Gastroesophageal sphincter (tissue), 4 donors: ENCODE measurements around the gene LETMD1. TPM values are rescaled to one million over a fixed set of nuclear protein-coding genes. Genes with fewer than 3 reads are reported as not detected.

Experiments
- ATAC-seq: fragments of 150-250 bp; one replicate; pipeline ENCODE4 v1.9.1; 2016; ENCODE audit warnings: mild to moderate bottlenecking, moderate library complexity
- H3K27ac ChIP-seq, 4 donors: fragments of 200-600 bp; sonication (generic) in 3 of 4; 1 replicate in 3 of 4; 2 replicates in 1 of 4; pipeline ENCODE4 v1.5.1; 2016 to 2019
- H3K27me3 ChIP-seq: fragments of 200-600 bp; sonication (generic); one replicate; pipeline ENCODE4 v1.5.1; 2019
- H3K36me3 ChIP-seq, 2 donors: fragments of 200-600 bp; sonication (generic); one replicate each; pipeline ENCODE4 v1.5.1; 2019; ENCODE audit warnings: control low read depth in 1 of 2
- H3K4me1 ChIP-seq, 3 donors: fragments of 200-600 bp; sonication (generic); 1 replicate in 2 of 3; 2 replicates in 1 of 3; pipeline ENCODE4 v1.5.1; 2016 to 2019; ENCODE audit warnings: control low read depth in 2 of 3
- H3K4me3 ChIP-seq, 2 donors: fragments of 200-600 bp; sonication (generic); one replicate each; pipeline ENCODE4 v1.5.1; 2019; ENCODE audit warnings: mild to moderate bottlenecking in 1 of 2, moderate library complexity in 1 of 2
- H3K9me3 ChIP-seq, 3 donors: fragments of 200-600 bp; sonication (generic); one replicate each; pipeline ENCODE4 v1.5.1; 2017 to 2019; ENCODE audit warnings: control low read depth in 2 of 3
- EP300 ChIP-seq: sonication (generic); formaldehyde crosslinking; IDR thresholded peaks from one replicate; pipeline ENCODE4 v1.6.1; 2017; ENCODE audit warnings: antibody characterized with exemption, mild to moderate bottlenecking
- POLR2A ChIP-seq, 2 donors: fragments of 450-650 bp; IDR thresholded peaks; one replicate each; pipeline ENCODE4 v1.6.1; 2017; ENCODE audit warnings: antibody characterized with exemption in 2 of 2, mild to moderate bottlenecking in 2 of 2, moderate library complexity in 1 of 2
- POLR2AphosphoS5 ChIP-seq: sonication (generic); formaldehyde crosslinking; IDR thresholded peaks from one replicate; pipeline ENCODE4 v1.6.1; 2017; ENCODE audit warnings: antibody characterized with exemption
- WGBS, 2 donors: methylation state at CpG; one replicate each; pipeline ENCODE4 v1.1.5; 2018; ENCODE audit warnings: low coverage in 1 of 2; 5-methylcytosine and 5-hydroxymethylcytosine counted together
- total RNA-seq, 4 donors: library from RNA; depleted of rRNA; stranded (reverse); fragments of >200 nt; gene quantifications; one replicate each; pipeline ENCODE4 v1.1.0, GENCODE V29; 2016
- TF ChIP-seq, protein P1 (sequence below), 4 experiments: fragments of 200-600 bp in 2 of 4; fragments of 450-650 bp in 2 of 4; sonication (generic) in 1 of 4; IDR thresholded peaks; one replicate each; pipeline ENCODE4 v1.5.1; 2017 to 2019; ENCODE audit warnings: antibody characterized with exemption in 4 of 4, mild to moderate bottlenecking in 2 of 4, moderate library complexity in 2 of 4

LETMD1 gene
- total RNA-seq, 4 donors from 2014 or later, result 30.2 to 49.7 (median 42.6) TPM

DNA sequence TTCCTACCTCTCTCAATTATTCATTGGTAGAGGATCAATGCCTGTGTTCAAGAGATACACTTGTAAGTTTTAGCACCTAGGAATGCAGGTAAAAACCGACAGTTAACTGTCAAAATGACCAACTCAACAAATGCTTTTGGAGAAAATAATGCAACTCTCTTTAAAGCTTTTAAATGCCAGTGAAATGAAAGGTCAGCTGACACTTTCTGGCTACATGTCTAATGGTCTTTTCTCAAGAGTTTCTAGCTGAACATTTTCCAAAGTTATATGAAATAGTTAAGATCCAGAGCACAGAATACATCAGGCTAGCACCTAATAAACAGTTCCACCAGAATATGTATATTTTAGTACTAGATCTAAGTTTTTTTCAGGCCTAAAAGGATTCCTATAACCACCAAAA, 33.3 kb downstream of the LETMD1 start:
- Histone ChIP-seq H3K27me3 (no peaks in the 10 kb centered on the region), H3K4me3 (no peak overlapping the region), H3K27ac (no peak overlapping the region), H3K36me3 (peaks cover 0 to under 1% of the 10 kb centered on the region in 2 donors), H3K4me1 (peaks cover 0 to 54% (median 18%) of the 10 kb centered on the region in 3 donors), H3K9me3 (no peaks in the 10 kb centered on the region)
- ATAC-seq, result no peak
- TF ChIP-seq, protein P1, sequence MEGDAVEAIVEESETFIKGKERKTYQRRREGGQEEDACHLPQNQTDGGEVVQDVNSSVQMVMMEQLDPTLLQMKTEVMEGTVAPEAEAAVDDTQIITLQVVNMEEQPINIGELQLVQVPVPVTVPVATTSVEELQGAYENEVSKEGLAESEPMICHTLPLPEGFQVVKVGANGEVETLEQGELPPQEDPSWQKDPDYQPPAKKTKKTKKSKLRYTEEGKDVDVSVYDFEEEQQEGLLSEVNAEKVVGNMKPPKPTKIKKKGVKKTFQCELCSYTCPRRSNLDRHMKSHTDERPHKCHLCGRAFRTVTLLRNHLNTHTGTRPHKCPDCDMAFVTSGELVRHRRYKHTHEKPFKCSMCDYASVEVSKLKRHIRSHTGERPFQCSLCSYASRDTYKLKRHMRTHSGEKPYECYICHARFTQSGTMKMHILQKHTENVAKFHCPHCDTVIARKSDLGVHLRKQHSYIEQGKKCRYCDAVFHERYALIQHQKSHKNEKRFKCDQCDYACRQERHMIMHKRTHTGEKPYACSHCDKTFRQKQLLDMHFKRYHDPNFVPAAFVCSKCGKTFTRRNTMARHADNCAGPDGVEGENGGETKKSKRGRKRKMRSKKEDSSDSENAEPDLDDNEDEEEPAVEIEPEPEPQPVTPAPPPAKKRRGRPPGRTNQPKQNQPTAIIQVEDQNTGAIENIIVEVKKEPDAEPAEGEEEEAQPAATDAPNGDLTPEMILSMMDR (IDR thresholded peaks at IDR 0.05), result no peak
- TF ChIP-seq EP300 (no peak), POLR2AphosphoS5 (no peak), POLR2A (IDR thresholded peaks at IDR 0.05) (no peak)
- WGBS, 2 donors, result 46 to 50% methylated on average over 1 of the region's 1 CpG

DNA sequence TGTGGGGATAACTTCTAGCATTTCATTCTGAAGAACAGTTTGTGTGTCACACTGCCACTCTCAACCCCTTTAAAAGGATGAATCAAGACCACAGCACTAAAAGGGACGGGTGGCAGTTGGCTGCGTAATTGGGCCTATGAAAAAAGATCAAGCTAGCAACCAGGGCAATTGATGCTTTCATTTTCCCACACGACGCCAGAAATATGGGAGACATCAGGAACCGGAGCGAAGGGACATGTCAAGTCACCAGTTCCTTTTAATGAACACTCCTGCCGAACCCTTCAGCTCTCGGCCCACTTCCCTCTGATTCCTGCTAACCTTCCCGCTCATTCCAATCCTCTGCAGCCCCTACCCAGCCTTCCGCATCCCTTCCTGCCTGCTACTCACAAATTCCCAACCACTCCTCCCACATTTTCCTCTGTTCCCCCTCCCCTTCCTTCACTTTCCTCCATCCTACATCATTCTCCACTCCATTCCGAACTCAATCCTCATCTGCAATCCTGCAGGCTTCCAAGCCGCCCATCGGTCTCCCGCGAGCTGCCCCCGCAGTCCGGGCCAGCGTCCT, 34.5 kb downstream of the LETMD1 start:
- ATAC-seq, result peak; percentile 17
- H3K27me3 ChIP-seq, result no peaks in the 10 kb centered on the region
- H3K36me3 ChIP-seq, result no peaks in the 10 kb centered on the region
- peak overlapping the region; percentile 59 to 97 for H3K4me3 ChIP-seq
- peaks cover 0 to 41% (median 11%) of the 10 kb centered on the region in 3 donors for H3K4me1 ChIP-seq
- TF ChIP-seq POLR2A (IDR thresholded peaks at IDR 0.05) (no peak), EP300 (no peak), POLR2AphosphoS5 (no peak)
- TF ChIP-seq, protein P1 (IDR thresholded peaks at IDR 0.05), result no peak
- WGBS, 2 donors, result 0 to 1% methylated on average over 8 to 18 of the region's 18 CpGs
- H3K27ac ChIP-seq, result peak overlapping the region; percentile 84 to 97 (median 94)
- no peaks in the 10 kb centered on the region for H3K9me3 ChIP-seq

DNA sequence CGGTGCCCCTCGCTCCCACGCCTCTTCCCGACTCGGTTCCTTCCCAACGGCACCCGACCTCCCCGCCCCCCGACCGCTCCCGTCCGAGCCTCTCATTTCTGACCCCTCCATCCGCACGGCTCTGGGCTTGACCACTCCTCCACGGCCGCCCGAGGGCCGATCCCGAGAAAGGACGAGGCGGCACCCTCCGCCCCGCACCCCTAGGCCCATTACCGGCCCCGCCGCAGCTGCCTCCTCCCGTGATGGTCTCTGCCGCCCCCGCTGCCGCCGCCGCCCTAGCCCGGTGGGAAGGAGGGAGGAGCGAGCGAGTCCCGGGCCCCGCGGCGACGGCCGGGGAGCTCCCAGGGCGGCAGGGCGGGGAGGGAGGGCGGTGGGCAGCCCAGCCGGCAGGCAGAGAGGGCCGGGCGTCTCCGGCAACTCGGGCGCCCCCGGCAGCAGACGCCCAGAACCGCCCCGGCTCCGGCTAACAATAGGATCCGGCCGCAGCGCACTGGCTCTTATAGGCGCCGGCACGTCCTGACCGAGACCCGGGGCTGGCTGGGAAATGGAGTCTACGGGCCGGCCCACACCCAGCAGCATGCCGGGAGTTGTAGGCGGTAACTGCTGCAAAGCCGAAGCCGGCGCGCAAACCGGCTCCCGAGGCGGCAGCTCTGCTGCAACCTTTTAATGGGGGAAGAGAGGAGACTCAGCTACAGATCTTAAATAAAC, 35.2 kb downstream of the LETMD1 start, which contains the start of gene CSRNP2:
Gene CSRNP2, minus strand, starts transcription at position 471 of the 708 bp plus-strand sequence. CDS start 7,035 bp downstream, outside the sequence.
- peaks cover 0 to 35% (median 7%) of the 10 kb centered on the region in 3 donors for H3K4me1 ChIP-seq
- 0% methylated on average over 5 to 9 of the region's 74 CpGs for WGBS, 2 donors
- H3K27me3 ChIP-seq, result no peaks in the 10 kb centered on the region
- H3K27ac ChIP-seq, result peak within 1 kb of the TSS; percentile 84 to 97 (median 94)
- TF ChIP-seq, protein P1 (IDR thresholded peaks at IDR 0.05), result peak in 2 of 4 experiments; percentile 30 to 33
- TF ChIP-seq EP300, result no peak
- peak; percentile 98 for TF ChIP-seq POLR2AphosphoS5
- TF ChIP-seq POLR2A (IDR thresholded peaks at IDR 0.05), result peak; percentile 99 to 100
- H3K36me3 ChIP-seq, result no peaks in the 10 kb centered on the region
- H3K9me3 ChIP-seq, result no peaks in the 10 kb centered on the region
- ATAC-seq, result peak; percentile 100
- H3K4me3 ChIP-seq, result peak within 1 kb of the TSS; percentile 59 to 97

DNA sequence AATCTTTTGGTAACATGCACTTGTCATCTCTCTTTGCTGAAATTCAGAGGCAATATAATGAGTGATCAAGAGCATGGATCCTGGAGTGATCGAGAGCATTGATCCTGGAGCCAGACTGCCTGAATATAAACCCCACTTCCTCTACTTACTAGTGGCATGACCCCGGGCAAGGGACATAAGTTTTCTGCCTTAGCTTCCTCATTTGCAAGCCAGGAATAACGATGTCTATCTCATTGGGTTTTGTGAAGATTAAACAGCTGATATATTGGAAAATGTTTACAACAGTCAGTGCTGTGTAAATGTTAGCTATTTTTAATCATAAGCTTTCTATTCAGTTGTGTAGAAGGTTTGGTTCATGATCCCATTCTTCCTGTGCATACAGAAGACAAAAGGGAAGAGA, 37.6 kb downstream of the LETMD1 start:
- 60 to 73% methylated on average over 3 of the region's 3 CpGs for WGBS, 2 donors
- ATAC-seq, result no peak
- H3K27me3 ChIP-seq, result no peaks in the 10 kb centered on the region
- TF ChIP-seq EP300, result no peak
- TF ChIP-seq POLR2A (IDR thresholded peaks at IDR 0.05), result no peak
- no peak for TF ChIP-seq POLR2AphosphoS5
- TF ChIP-seq, protein P1 (IDR thresholded peaks at IDR 0.05), result no peak
- peaks cover 0 to 10% of the 10 kb centered on the region in 2 donors for H3K36me3 ChIP-seq
- H3K4me1 ChIP-seq, result peaks cover 0 to 25% (median 7%) of the 10 kb centered on the region in 3 donors
- H3K4me3 ChIP-seq, result no peak overlapping the region
- H3K9me3 ChIP-seq, result no peaks in the 10 kb centered on the region
- no peak overlapping the region for H3K27ac ChIP-seq
